Smooth muscle cell of bladder (primary cell): ENCODE data around the gene FTCD. TPM values are rescaled to one million over a fixed set of nuclear protein-coding genes. Genes with fewer than 3 reads are reported as not detected.

Source experiments
- total RNA-seq: library from RNA; depleted of rRNA; stranded (reverse); fragments of >200 nt; gene quantifications from 2 replicates; pipeline ENCODE4 v1.2.3, GENCODE V29; 2014

The FTCD gene
- 0.14 and 0.55 TPM in 2 replicates for total RNA-seq

DNA sequence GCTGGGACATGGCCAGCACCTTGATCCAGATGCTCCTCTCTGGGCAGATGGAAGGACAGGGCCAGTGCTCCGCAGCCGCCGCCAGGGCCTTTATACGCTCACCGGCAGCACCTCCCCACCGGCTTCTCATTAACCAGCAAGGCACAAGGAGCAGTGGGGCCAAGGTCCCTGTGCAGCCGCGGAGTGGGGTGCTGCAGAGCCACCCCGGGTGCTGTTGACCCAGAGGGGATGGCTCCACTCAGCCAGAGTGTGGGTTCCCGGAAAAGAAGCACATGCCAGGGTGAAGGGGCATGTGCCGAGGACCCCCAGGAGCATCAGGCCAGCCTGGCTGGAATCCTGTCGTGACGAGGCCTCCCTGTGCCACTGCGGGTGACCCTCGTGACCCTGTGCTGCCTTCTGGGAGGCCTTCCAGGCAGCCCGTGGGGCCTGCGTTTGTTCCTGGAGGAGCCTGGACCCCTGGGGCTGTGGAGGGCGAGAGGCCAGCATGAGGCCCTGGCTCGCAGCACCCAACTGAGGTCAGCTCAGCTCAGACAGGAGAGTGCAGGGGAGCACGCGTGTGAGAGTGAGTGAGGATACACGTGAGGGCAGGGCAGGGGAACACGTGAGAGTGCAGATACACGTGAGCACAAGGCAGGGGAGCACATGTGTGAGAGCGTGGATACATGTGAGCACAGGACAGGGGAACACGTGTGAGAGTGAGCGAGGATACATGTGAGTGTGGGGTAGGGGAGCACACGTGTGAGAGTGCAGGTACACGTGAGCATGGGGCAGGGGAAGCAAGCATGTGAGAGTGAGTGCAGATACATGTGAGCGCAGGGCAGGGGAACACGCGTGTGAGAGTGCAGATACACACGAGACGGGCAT, at the start of gene FTCD:
FTCD (minus strand) TSS at position 66 of the 864 bp plus-strand sequence; CDS start at position 10, 56 bp downstream.

DNA sequence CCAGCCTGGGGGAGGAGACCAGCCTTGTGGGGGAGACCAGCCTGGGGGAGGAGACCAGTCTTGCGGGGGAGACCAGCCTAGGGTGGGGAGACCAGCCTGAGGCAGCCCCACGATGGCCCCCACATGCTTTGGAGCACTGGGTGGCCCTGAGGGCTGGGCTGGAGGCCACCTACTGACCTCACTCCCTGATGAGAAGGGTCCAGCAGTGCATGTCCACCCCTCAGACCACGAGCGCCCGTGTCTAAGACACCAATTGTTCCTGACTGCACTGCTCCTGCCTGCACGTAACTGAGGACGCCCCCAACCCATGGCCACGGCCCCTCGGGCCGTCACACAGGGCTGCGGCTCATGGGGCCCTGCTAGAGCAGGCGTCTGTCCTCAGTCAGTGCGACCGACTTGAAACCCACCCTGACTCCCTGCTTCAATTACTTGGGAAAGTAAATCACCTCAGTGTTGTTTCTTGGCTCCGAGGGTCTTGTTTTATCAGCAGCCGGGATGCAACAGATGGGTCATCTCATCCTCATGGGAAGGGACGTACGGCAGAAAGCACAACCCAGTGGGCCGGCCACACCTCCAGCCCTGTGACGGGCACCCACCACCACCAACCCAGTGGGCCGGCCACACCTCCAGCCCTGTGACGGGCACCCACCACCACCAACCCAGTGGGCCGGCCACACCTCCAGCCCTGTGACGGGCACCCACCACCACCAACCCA, 28.7 kb upstream of the FTCD start, which contains the start of gene SPATC1L:
SPATC1L (minus strand) TSS at position 550 of the 715 bp plus-strand sequence. CDS start 1,643 bp downstream, outside the sequence.

GRCh38 chr21:46097336-46098293, 57.8 kb downstream of the FTCD start, which contains the start of gene COL6A2:
Gene COL6A2 (plus strand): TSS chr21:46098112.

Other genes starting within 250 kb of the FTCD start
- gene COL6A1, start 173.8 kb downstream of the FTCD start, total RNA-seq = 1,202 and 1,436 TPM in 2 replicates
- 1,324 and 1,435 TPM in 2 replicates for gene COL6A2, start 57.5 kb downstream of the FTCD start, total RNA-seq
- 3.4 and 7.7 TPM in 2 replicates for gene SPATC1L, start 28.9 kb upstream of the FTCD start, total RNA-seq
- gene LSS, start 73.2 kb upstream of the FTCD start, total RNA-seq = 123 and 162 TPM in 2 replicates
- 46.6 and 61.7 TPM in 2 replicates for gene MCM3AP, start 130.0 kb upstream of the FTCD start, total RNA-seq
- 13.4 and 15.7 TPM in 2 replicates for gene YBEY, start 130.8 kb upstream of the FTCD start, total RNA-seq
- gene C21orf58, start 168.3 kb upstream of the FTCD start, total RNA-seq = 1.4 and 1.6 TPM in 2 replicates
- gene PCNT, start 168.6 kb upstream of the FTCD start, total RNA-seq = 11.0 and 14.2 TPM in 2 replicates